ENCODE data around the gene IMPDH2. TPM values are rescaled to one million over a fixed set of nuclear protein-coding genes. Genes with fewer than 3 reads are reported as not detected.

Gene IMPDH2
- 100 to 1,000 TPM; 216 to 230 (median 219) TPM for polyA plus RNA-seq (ENCODE audit: insufficient read length in 3 of 3)
- long read RNA-seq, donor 1, transcript IMPDH2-201 (14 exons, 1,643 nt), result major isoform, 39 of 68 reads
- long read RNA-seq, donor 1, partial matches to known transcripts, result 23 of 68 reads
- long read RNA-seq, donor 1, other reads (novel, unspliced or antisense), result 0 of 68 reads
- long read RNA-seq, donor 2, transcript IMPDH2-201 (14 exons, 1,643 nt), result major isoform, 30 of 53 reads
- long read RNA-seq, donor 2, partial matches to known transcripts, result 17 of 53 reads
- long read RNA-seq, donor 2, other reads (novel, unspliced or antisense), result 0 of 53 reads
- long read RNA-seq, donor 3, transcript IMPDH2-201 (14 exons, 1,643 nt), result major isoform, 80 of 110 reads
- long read RNA-seq, donor 3, partial matches to known transcripts, result 23 of 110 reads
- long read RNA-seq, donor 3, other reads (novel, unspliced or antisense), result 0 of 110 reads
- long read RNA-seq, donor 4, transcript IMPDH2-201 (14 exons, 1,643 nt), result major isoform, 47 of 55 reads
- long read RNA-seq, donor 4, partial matches to known transcripts, result 6 of 55 reads
- long read RNA-seq, donor 4, other reads (novel, unspliced or antisense), result 0 of 55 reads
- long read RNA-seq, donor 5, result 0 reads
- long read RNA-seq, donor 6, transcript IMPDH2-201 (14 exons, 1,643 nt), result major isoform, 40 of 70 reads
- long read RNA-seq, donor 6, transcript IMPDH2-205 (2 exons, 420 nt), result minor isoform, 6 of 70 reads
- long read RNA-seq, donor 6, partial matches to known transcripts, result 15 of 70 reads
- long read RNA-seq, donor 6, other reads (novel, unspliced or antisense), result 5 of 70 reads
- long read RNA-seq, donor 7, transcript IMPDH2-201 (14 exons, 1,643 nt), result major isoform, 55 of 97 reads
- long read RNA-seq, donor 7, partial matches to known transcripts, result 37 of 97 reads
- long read RNA-seq, donor 7, other reads (novel, unspliced or antisense), result 0 of 97 reads
- long read RNA-seq, donor 8, transcript IMPDH2-201 (14 exons, 1,643 nt), result major isoform, 73 of 173 reads
- long read RNA-seq, donor 8, transcript IMPDH2-205 (2 exons, 420 nt), result minor isoform, 9 of 173 reads
- long read RNA-seq, donor 8, partial matches to known transcripts, result 88 of 173 reads
- long read RNA-seq, donor 8, other reads (novel, unspliced or antisense), result 0 of 173 reads
- long read RNA-seq, donor 9, transcript IMPDH2-201 (14 exons, 1,643 nt), result major isoform, 46 of 51 reads
- long read RNA-seq, donor 9, partial matches to known transcripts, result 0 of 51 reads
- long read RNA-seq, donor 9, other reads (novel, unspliced or antisense), result 0 of 51 reads
- long read RNA-seq, donor 10, transcript IMPDH2-201 (14 exons, 1,643 nt), result major isoform, 51 of 80 reads
- long read RNA-seq, donor 10, transcript IMPDH2-205 (2 exons, 420 nt), result minor isoform, 8 of 80 reads
- long read RNA-seq, donor 10, partial matches to known transcripts, result 20 of 80 reads
- long read RNA-seq, donor 10, other reads (novel, unspliced or antisense), result 0 of 80 reads
- long read RNA-seq, donor 11, transcript IMPDH2-201 (14 exons, 1,643 nt), result major isoform, 29 of 35 reads
- long read RNA-seq, donor 11, partial matches to known transcripts, result 0 of 35 reads
- long read RNA-seq, donor 11, other reads (novel, unspliced or antisense), result 0 of 35 reads
- long read RNA-seq, donor 12, transcript IMPDH2-201 (14 exons, 1,643 nt), result major isoform, 13 of 16 reads
- long read RNA-seq, donor 12, partial matches to known transcripts, result 0 of 16 reads
- long read RNA-seq, donor 12, other reads (novel, unspliced or antisense), result 0 of 16 reads
- long read RNA-seq, donor 13, transcript IMPDH2-205 (2 exons, 420 nt), result minor isoform, 10 of 129 reads
- long read RNA-seq, donor 13, transcript IMPDH2-201 (14 exons, 1,643 nt), result major isoform, 64 of 129 reads
- long read RNA-seq, donor 13, partial matches to known transcripts, result 46 of 129 reads
- long read RNA-seq, donor 13, other reads (novel, unspliced or antisense), result 5 of 129 reads
- long read RNA-seq, donor 14, transcript IMPDH2-201 (14 exons, 1,643 nt), result major isoform, 43 of 57 reads
- long read RNA-seq, donor 14, partial matches to known transcripts, result 8 of 57 reads
- long read RNA-seq, donor 14, other reads (novel, unspliced or antisense), result 0 of 57 reads
- long read RNA-seq, donor 15, transcript IMPDH2-201 (14 exons, 1,643 nt), result major isoform, 26 of 28 reads
- long read RNA-seq, donor 15, partial matches to known transcripts, result 0 of 28 reads
- long read RNA-seq, donor 15, other reads (novel, unspliced or antisense), result 0 of 28 reads
- long read RNA-seq, donor 16, transcript IMPDH2-201 (14 exons, 1,643 nt), result major isoform, 129 of 210 reads
- long read RNA-seq, donor 16, partial matches to known transcripts, result 71 of 210 reads
- long read RNA-seq, donor 16, other reads (novel, unspliced or antisense), result 0 of 210 reads

GRCh38 chr3:49028673-49029562 lies at the start of gene IMPDH2:
TSS of gene IMPDH2 (minus strand) at chr3:49029398. CDS start at chr3:49029350, 48 bp downstream.
- DNase-seq (ENCODE audit: extremely low read depth in 1 of 11, low read depth in 9 of 11, low spot score in 4 of 11), result peak; percentile 87 to 95 (median 91)

DNA sequence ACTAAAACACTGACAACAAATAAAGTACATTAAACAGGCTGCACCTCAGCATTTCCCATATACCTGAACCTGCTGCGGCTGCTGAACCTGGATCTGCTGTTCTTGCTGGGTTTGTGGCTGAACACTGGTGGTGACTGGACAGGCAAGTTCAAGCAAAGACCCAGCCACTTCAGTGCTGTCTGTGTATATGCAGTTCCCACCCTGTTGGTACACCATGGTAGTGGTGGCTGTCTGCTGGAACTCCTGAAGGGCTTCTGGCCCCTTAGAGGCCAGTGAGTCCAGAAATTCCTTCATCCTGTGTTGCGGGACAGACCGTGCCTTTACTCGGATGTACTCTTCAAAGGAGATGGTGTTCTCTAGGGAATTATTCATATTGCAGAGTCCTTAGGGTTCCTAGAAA lies 47.4 kb upstream of the IMPDH2 start:
- DNase-seq (ENCODE audit: extremely low read depth in 1 of 11, low read depth in 9 of 11, low spot score in 4 of 11), result no peak

DNA sequence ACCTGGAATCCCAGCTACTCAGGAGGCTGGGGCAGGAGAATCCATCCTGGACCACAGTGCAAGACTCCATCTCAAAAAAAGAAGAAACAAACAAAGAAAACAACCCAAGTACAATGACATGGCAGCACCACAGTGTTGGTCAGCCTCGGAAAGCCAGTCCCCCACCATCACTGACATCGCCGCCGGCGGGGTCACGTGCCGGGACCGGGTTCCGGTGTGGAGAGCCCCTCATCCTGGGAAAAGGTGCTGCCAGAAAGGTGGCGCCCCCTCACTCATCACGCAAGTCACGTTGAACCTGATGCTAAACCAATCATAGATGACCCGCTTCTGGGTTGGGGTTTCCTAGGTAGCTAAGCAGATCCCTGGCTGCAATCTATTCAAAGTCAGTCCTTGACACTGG lies 46.9 kb upstream of the IMPDH2 start:
- DNase-seq (ENCODE audit: extremely low read depth in 1 of 11, low read depth in 9 of 11, low spot score in 4 of 11), result no peak

DNA sequence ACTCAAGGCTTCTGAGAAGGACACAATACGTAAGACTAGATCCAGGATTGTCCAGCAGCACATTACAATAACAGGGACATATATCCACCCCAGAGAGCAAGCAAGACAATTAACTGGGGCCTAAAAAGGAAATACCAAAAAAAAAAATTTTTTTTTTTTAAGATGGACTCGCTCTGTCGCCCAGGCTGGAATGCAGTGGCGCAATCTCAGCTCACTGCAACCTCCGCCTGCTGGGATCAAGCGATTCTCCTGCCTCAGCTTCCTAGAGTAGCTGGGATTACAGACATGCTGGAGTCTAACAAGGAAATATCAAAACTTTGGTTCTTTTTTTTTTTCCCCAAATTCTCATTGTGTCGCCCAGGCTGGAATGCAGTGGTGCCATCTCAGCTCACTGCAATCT lies 28.8 kb upstream of the IMPDH2 start:
- no peak for DNase-seq (ENCODE audit: extremely low read depth in 1 of 11, low read depth in 9 of 11, low spot score in 4 of 11)

DNA sequence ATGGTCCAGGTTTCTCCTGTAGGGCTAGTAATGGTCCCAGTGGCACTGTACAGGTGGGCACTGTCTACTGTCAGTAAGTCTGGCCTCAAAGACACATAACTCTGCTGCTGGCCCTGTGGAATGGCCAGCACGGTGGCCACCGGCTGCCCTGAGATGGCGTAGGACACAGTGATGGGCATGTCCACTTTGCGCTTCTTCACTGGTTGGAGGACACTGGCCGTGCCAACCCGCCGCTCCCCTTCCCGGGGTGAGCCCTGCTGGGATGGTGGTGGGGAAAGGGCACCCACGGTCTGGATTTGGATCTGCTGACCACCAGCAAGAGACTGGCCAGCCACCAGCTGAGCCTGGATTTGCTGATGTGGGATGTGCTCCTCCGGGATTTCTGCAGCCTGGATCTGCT lies 28.1 kb upstream of the IMPDH2 start:
- no peak for DNase-seq (ENCODE audit: extremely low read depth in 1 of 11, low read depth in 9 of 11, low spot score in 4 of 11)

DNA sequence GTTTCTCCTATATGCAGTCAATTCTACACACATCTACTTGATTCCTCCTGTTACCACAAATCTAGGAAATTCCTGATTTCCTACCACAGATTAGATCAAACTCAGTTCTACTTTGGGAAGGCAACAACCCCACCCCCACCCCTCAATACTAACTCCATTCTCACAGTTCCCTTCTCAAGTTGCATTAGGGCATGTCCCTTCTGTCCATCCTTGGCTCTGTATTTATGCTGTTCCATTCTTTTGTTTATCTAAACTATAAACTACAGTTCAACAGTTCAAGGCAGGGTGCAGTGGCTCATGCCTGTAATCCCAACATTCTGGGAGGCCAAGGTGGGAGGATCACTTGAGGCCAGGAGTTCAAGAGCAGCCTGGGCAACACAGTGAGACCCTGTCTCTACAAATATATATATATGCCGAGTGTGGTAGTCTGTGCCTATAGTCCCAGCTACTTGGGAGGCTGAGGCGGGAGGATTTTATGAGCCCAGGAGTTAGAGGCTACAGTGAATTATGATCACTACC lies 25.2 kb upstream of the IMPDH2 start:
- no peak for DNase-seq (ENCODE audit: extremely low read depth in 1 of 11, low read depth in 9 of 11, low spot score in 4 of 11)

DNA sequence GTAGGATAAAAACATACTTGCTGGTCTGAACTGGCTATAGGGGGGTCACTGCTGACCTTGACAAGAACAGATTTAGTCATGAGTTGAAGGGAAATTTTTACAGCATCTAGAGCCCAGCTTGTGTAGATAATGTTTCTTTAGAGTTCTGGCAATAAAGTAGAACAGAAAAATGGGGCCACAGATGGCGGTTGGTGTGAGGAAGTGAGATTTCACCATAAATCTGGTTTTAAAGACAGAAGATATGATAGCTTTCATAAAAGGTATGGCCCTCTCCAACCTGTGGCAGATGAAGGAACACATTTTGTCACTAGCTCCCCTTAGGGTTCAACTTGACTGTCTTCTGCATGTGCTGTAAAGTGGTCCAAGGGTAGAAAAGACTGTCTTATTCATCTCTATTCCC lies 24.3 kb upstream of the IMPDH2 start:
- DNase-seq (ENCODE audit: extremely low read depth in 1 of 11, low read depth in 9 of 11, low spot score in 4 of 11), result no peak

GRCh38 chr3:49035281-49035680 lies 6.1 kb upstream of the IMPDH2 start:
- DNase-seq (ENCODE audit: extremely low read depth in 1 of 11, low read depth in 9 of 11, low spot score in 4 of 11), result no peak

GRCh38 chr3:49034650-49035049 lies 5.5 kb upstream of the IMPDH2 start:
- DNase-seq (ENCODE audit: extremely low read depth in 1 of 11, low read depth in 9 of 11, low spot score in 4 of 11), result no peak

- no peak for DNase-seq (ENCODE audit: extremely low read depth in 1 of 11, low read depth in 9 of 11, low spot score in 4 of 11)
These were observed 3.6 kb upstream of the IMPDH2 start for GRCh38 chr3:49032646-49033304.

DNA sequence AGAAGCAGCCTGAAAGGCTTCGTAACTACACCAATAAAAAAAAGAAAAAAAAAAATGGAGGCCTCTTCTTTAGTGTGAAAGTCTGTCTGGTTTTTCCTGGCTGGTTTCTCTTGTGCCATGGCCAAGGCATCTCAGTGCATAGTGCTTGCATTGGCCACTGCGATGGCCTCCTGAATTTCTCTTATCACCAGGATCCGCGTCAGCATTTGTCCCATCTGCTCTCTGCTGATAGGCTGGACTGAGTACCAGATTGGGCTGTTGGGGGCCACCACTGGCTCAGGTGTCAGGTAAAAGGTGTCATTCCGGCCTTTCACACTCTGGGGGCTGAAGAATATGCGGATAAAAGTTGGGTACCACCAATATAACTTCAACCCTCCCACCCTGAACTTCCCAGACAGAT lies 1.1 kb upstream of the IMPDH2 start:
- no peak for DNase-seq (ENCODE audit: extremely low read depth in 1 of 11, low read depth in 9 of 11, low spot score in 4 of 11)

DNA sequence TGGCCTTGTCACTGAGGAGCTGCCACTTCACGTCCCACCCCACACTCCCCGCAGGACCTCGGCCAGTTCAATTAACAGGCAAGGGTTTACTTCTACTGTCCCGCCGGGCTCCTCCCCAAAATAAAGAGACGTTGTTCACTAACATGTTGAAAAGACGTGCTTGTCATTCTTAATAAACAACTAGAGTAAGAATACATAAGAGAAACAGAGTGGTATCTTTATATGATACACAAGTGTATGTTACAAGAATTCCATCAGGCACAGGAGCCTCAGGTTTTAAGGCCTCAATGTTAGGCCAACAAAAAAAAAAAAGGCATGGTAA lies 326 bp upstream of the IMPDH2 start:
- no peak for DNase-seq (ENCODE audit: extremely low read depth in 1 of 11, low read depth in 9 of 11, low spot score in 4 of 11)

GRCh38 chr3:49028298-49028672 lies 913 bp downstream of the IMPDH2 start:
- no peak for DNase-seq (ENCODE audit: extremely low read depth in 1 of 11, low read depth in 9 of 11, low spot score in 4 of 11)

- DNase-seq (ENCODE audit: extremely low read depth in 1 of 11, low read depth in 9 of 11, low spot score in 4 of 11), result no peak
These were observed 1.6 kb downstream of the IMPDH2 start for GRCh38 chr3:49027634-49028033.

GRCh38 chr3:49026536-49026935 lies 2.7 kb downstream of the IMPDH2 start:
- no peak for DNase-seq (ENCODE audit: extremely low read depth in 1 of 11, low read depth in 9 of 11, low spot score in 4 of 11)
